HEK293 (cell line): ENCODE measurements around the gene ITGB1.

Experiments used
- CTCF ChIA-PET: fragments of 350-600 bp; formaldehyde crosslinking; extraction: SDS; loops from one replicate; lab custom pipeline; 2021; ENCODE audit warnings: antibody characterized with exemption; lab: Yijun Ruan, JAX
- POLR2A ChIA-PET: fragments of 300-600 bp; formaldehyde crosslinking; extraction: SDS; loops from one replicate; lab custom pipeline; 2020; ENCODE audit warnings: antibody characterized with exemption, inconsistent platforms; lab: Yijun Ruan, JAX
- H3K27ac ChIP-seq: fragments of 200-500 bp; sonication (Bioruptor generic); 2 replicates; pipeline ENCODE4 v1.5.1; 2014; ENCODE audit warnings: low read depth, low read length, control low read depth, inconsistent platforms; ENCODE audit errors: extremely low read depth
- H3K36me3 ChIP-seq, 2 experiments: fragments of 200-500 bp in 1 of 2; sonication (Bioruptor generic) in 1 of 2; 1 replicate in 1 of 2; 2 replicates in 1 of 2; pipeline ENCODE4 v1.5.1; 2014 to 2017; ENCODE audit warnings: inconsistent platforms in 2 of 2, low read length in 2 of 2; ENCODE audit not compliant: control insufficient read depth in 2 of 2, insufficient read depth in 1 of 2
- H3K4me1 ChIP-seq: fragments of 200-500 bp; sonication (Bioruptor generic); 2 replicates; pipeline ENCODE4 v1.5.1; 2014; ENCODE audit warnings: mild to moderate bottlenecking, low read length, inconsistent platforms; ENCODE audit not compliant: control insufficient read depth, insufficient read depth
- H3K4me3 ChIP-seq: 2 replicates; pipeline ENCODE4 v1.5.1; 2011; ENCODE audit warnings: low read depth, mild to moderate bottlenecking, control low read depth, low read length, moderate library complexity
- H3K9me3 ChIP-seq: fragments of 200-500 bp; sonication (Bioruptor generic); 2 replicates; pipeline ENCODE4 v1.5.1; 2014; ENCODE audit warnings: low read depth, low read length, inconsistent platforms; ENCODE audit not compliant: control insufficient read depth, insufficient read depth
- BCL6B ChIP-seq: fragments of 450-650 bp; formaldehyde crosslinking; IDR thresholded peaks from 2 replicates; pipeline ENCODE4 v1.5.1; 2017; ENCODE audit warnings: missing biosample characterization, missing genetic modification characterization
- EGR2 ChIP-seq: fragments of 450-650 bp; formaldehyde crosslinking; IDR thresholded peaks from 2 replicates; pipeline ENCODE4 v1.5.1; 2016; ENCODE audit warnings: low read depth, missing biosample characterization, missing genetic modification characterization
- IKZF3 ChIP-seq: fragments of 450-650 bp; IDR thresholded peaks from 2 replicates; pipeline ENCODE4 v1.5.0; 2018; ENCODE audit warnings: missing biosample characterization, mild to moderate bottlenecking, missing genetic modification characterization, moderate library complexity
- PRDM6 ChIP-seq: fragments of 450-650 bp; formaldehyde crosslinking; IDR thresholded peaks from 2 replicates; pipeline ENCODE4 v1.5.1; 2017; ENCODE audit warnings: missing biosample characterization, missing genetic modification characterization
- TRIM28 ChIP-seq: IDR thresholded peaks from 2 replicates; pipeline ENCODE4 v1.6.1; 2011; ENCODE audit warnings: low read length, control low read depth, borderline replicate concordance
- ZBTB1 ChIP-seq: fragments of 450-650 bp; formaldehyde crosslinking; IDR thresholded peaks from 2 replicates; pipeline ENCODE4 v1.5.1; 2016; ENCODE audit warnings: missing biosample characterization, missing genetic modification characterization
- ZBTB10 ChIP-seq: fragments of 450-650 bp; formaldehyde crosslinking; IDR thresholded peaks from 2 replicates; pipeline ENCODE4 v1.5.1; 2016; ENCODE audit warnings: missing biosample characterization, missing genetic modification characterization
- ZBTB11 ChIP-seq: fragments of 450-650 bp; formaldehyde crosslinking; conservative IDR thresholded peaks from 2 replicates; pipeline ENCODE4 v1.5.1; 2016; ENCODE audit warnings: low read depth, missing biosample characterization, missing genetic modification characterization
- ZBTB48 ChIP-seq: fragments of 450-650 bp; formaldehyde crosslinking; IDR thresholded peaks from 2 replicates; pipeline ENCODE4 v1.5.1; 2016; ENCODE audit warnings: missing biosample characterization, missing genetic modification characterization
- ZEB2 ChIP-seq: fragments of 450-650 bp; formaldehyde crosslinking; IDR thresholded peaks from 2 replicates; pipeline ENCODE4 v1.5.1; 2016; ENCODE audit warnings: missing biosample characterization, missing genetic modification characterization
- ZFP41 ChIP-seq: fragments of 450-650 bp; formaldehyde crosslinking; IDR thresholded peaks from 2 replicates; pipeline ENCODE4 v1.5.1; 2016; ENCODE audit warnings: missing biosample characterization, missing genetic modification characterization, borderline replicate concordance
- ZNF169 ChIP-seq: fragments of 450-650 bp; formaldehyde crosslinking; IDR thresholded peaks from 2 replicates; pipeline ENCODE4 v1.5.1; 2016; ENCODE audit warnings: missing biosample characterization, missing genetic modification characterization
- ZNF184 ChIP-seq: fragments of 450-650 bp; IDR thresholded peaks from 2 replicates; pipeline ENCODE4 v1.5.1; 2018; ENCODE audit warnings: missing biosample characterization, mild to moderate bottlenecking, missing genetic modification characterization
- ZNF37A ChIP-seq: fragments of 450-650 bp; IDR thresholded peaks from 2 replicates; pipeline ENCODE4 v1.5.1; 2018; ENCODE audit warnings: missing biosample characterization, missing genetic modification characterization
- ZNF510 ChIP-seq: fragments of 450-650 bp; formaldehyde crosslinking; IDR thresholded peaks from 2 replicates; pipeline ENCODE4 v1.5.1; 2018; ENCODE audit warnings: mild to moderate bottlenecking, missing genetic modification characterization, missing biosample characterization; ENCODE audit not compliant: insufficient replicate concordance
- ZNF513 ChIP-seq: fragments of 450-650 bp; IDR thresholded peaks from 2 replicates; pipeline ENCODE4 v1.5.1; 2018; ENCODE audit warnings: missing biosample characterization, missing genetic modification characterization
- ZNF585B ChIP-seq: fragments of 450-650 bp; formaldehyde crosslinking; IDR thresholded peaks from 2 replicates; pipeline ENCODE4 v1.5.1; 2016; ENCODE audit warnings: missing biosample characterization, missing genetic modification characterization
- ZNF629 ChIP-seq: fragments of 450-650 bp; formaldehyde crosslinking; IDR thresholded peaks from 2 replicates; pipeline ENCODE4 v1.5.1; 2017; ENCODE audit warnings: missing biosample characterization, missing genetic modification characterization
- ZNF843 ChIP-seq: fragments of 450-650 bp; formaldehyde crosslinking; IDR thresholded peaks from 2 replicates; pipeline ENCODE4 v1.5.1; 2016; ENCODE audit warnings: missing biosample characterization, missing genetic modification characterization
- ZSCAN5A ChIP-seq: fragments of 450-650 bp; formaldehyde crosslinking; IDR thresholded peaks from 2 replicates; pipeline ENCODE4 v1.5.1; 2016; ENCODE audit warnings: missing biosample characterization, missing genetic modification characterization

Gene ITGB1

GRCh38 chr10:32909456-32909855 is 48.6 kb downstream of the ITGB1 start:
- H3K27ac ChIP-seq: no peak overlapping the region
- TF ChIP-seq ZNF513 (tag by site-specific recombination): no peak
- H3K36me3 ChIP-seq: peaks cover 33 to 57% of the 10 kb centered on the region in 2 experiments

GRCh38 chr10:32906595-32906994 is 51.4 kb downstream of the ITGB1 start:
- POLR2A ChIA-PET: no interaction called here
- Histone ChIP-seq H3K4me1 (no peaks in the 10 kb centered on the region), H3K9me3 (no peaks in the 10 kb centered on the region), H3K4me3 (no peak overlapping the region), H3K36me3 (peaks cover 36 to 63% of the 10 kb centered on the region in 2 experiments), H3K27ac (no peak overlapping the region)
- TF ChIP-seq BCL6B (tag by site-specific recombination) (no peak), TRIM28 (no peak), ZNF37A (tag by site-specific recombination) (no peak), IKZF3 (no peak), ZFP41 (tag by site-specific recombination) (no peak), ZNF629 (tag by site-specific recombination) (no peak), ZSCAN5A (tag by site-specific recombination) (no peak), ZBTB1 (no peak), ZNF184 (tag by site-specific recombination) (no peak), ZBTB48 (tag by site-specific recombination) (no peak), EGR2 (tag by site-specific recombination) (no peak), ZNF169 (tag by site-specific recombination) (no peak)
- CTCF ChIA-PET: interaction anchor here (0.7 kb wide), 2 partner anchors 10 to 16 kb away, joined by 3 to 4 read pairs; no protein-coding TSS in a partner anchor

More at GRCh38 chr10:32909456-32909855, 48.6 kb downstream of the ITGB1 start:
- ChIA-PET POLR2A (no interaction called here), CTCF (interaction anchor here (0.6 kb wide), 1 partner anchor 117 kb away, joined by 3 read pairs; no protein-coding TSS in a partner anchor)
- Histone ChIP-seq H3K9me3 (no peaks in the 10 kb centered on the region), H3K4me1 (no peaks in the 10 kb centered on the region), H3K4me3 (no peak overlapping the region)

GRCh38 chr10:32905466-32905865 is 52.6 kb downstream of the ITGB1 start:
- no peak overlapping the region for H3K4me3 ChIP-seq
- no peaks in the 10 kb centered on the region for H3K9me3 ChIP-seq
- no peaks in the 10 kb centered on the region for H3K4me1 ChIP-seq
- no peak overlapping the region for H3K27ac ChIP-seq
- H3K36me3 ChIP-seq: peaks cover 31 to 55% of the 10 kb centered on the region in 2 experiments
- POLR2A ChIA-PET: no interaction called here
- CTCF ChIA-PET: no interaction called here
- TF ChIP-seq ZNF585B (tag by site-specific recombination): no peak
- TF ChIP-seq ZEB2: no peak
- TF ChIP-seq ZBTB10 (tag by site-specific recombination): no peak
- no peak for TF ChIP-seq ZNF843
- no peak for TF ChIP-seq ZBTB11 (tag by site-specific recombination)
- TF ChIP-seq ZNF510: no peak
- TF ChIP-seq TRIM28: no peak
- no peak for TF ChIP-seq PRDM6 (tag by site-specific recombination)
